Stimulated activated CD4-positive, alpha-beta T cell treated with anti-CD3 and anti-CD28 coated beads, Interleukin-15, amount 100 ng/mL, for 1 hour (primary cell): ENCODE measurements around the gene MT2A.

Experiments
- DNase-seq, 2 donors: peaks; one replicate each; pipeline ENCODE4 v3.0.0-alpha.2; 2020; ENCODE audit warnings: low read depth in 1 of 2, low spot score in 1 of 2

Gene MT2A

DNA sequence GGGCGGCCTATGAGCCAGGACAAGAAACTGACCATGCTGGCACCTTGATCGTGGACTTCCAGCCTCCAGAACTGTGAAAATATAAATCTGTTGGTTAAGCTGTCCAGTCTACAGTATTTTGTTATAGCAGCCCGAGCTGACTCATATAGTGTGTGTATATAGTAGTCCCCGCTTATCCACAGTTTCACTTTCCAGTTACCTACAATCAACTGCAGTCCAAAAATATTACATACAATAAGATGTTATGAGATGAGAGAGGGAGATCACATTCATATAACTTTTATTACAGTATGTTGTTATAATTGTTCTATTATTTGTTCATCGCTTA, 14.1 kb upstream of the MT2A start:
- DNase-seq = no peak

DNA sequence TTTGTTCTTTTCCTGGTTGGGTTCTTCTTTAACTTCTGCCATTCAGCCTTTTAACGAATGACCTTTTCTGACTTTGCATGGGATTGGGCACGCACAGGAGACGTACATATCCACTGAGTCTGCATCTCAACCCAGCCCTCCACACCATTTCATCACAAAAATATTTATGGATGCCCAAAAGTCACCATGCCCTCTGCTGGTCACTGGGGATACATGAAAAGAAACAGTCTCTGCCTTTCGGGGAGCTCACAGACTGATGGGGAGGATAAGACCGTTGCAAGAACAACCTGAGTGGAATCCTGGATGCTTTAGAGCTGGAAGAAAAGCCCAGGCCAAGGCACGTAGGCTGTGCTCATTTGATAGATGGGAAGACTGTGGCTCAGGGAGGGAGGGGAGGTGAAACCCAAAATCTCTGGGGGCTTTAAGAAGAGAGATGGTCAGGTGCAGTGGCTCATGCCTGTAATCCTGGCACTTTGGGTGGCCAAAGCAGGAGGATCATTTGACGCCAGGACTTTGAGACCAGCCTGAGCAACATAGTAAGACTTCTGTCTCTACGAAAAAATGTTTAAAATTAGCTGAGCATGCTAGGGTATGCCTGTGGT, 7.9 kb upstream of the MT2A start:
- DNase-seq = no peak

DNA sequence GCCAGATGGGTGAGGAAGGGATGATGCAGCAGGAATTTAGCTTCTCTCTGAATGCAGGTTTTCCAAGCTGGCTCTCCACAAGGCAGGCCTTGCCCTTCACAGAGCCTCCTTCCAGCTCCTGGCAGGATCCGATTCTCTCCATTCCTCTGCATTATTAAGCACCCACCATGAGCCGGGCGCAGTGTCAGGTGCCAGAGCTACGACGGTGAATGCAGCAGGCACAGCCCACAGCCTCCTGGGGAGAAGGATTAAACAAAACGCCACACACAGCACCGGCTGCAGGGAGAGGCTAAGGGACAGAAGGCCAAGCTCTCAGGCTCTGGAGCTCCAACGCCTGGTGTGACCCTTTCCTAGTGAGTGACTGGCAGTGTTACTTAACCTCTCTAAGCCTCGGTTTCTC, 7.1 kb upstream of the MT2A start:
- no peak for DNase-seq

DNA sequence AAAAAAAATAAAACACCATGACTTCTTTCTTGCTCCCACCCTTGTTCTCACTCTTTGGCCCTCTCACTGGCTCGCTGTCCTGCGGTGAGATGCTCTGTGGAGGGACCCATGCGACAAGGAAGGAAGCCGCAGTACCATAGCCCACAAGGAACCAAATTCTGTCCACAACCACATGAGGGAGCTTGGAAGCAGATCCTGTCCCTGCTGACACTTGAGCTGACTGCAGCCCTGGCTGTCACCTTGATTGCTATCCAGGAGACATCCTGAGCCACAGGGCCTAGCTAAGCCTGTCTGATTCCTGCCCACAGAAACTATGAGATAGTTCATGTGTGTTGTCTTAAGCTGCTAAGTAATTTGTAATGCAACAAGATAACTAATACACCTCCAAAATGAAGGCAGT, 4.8 kb upstream of the MT2A start:
- DNase-seq = no peak

DNA sequence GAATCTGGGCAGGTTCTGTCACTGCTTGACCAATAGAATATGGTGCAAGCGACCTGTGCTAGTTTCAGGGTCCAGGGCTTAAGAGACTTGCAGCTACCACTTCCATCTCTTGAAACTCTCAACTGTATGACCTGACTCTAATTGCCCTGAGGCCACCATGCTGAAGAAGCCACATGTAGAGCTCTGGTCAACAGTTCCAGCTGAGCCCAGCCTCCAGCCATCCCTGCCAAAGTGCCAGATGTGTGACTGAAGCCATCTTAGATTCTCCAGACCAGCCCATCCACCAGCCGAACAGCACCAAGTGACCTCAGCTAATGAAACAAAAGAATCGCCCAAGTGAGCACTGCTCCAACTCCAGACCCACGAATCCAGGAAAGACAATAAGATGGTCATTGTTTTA, 3.4 kb upstream of the MT2A start:
- DNase-seq = no peak

DNA sequence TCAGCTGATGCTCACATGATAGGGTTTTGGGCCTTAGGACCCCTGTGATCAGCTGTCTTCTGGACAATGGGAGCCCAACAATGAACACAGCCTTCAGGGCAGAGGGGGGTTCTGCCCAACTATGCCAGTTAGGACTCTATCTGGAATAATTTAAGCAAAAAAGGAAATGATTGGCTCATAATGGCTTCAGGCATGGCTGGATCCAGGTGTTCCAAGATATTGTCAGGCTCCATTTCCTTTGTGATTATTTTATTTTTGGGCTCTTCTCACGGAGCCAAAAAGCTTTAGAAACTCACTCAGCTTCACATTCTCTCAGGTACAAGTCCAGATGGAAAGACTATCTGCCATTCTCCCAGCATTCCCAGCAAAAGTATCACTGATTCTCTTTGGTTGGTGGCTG, 2.9 kb upstream of the MT2A start:
- no peak for DNase-seq

DNA sequence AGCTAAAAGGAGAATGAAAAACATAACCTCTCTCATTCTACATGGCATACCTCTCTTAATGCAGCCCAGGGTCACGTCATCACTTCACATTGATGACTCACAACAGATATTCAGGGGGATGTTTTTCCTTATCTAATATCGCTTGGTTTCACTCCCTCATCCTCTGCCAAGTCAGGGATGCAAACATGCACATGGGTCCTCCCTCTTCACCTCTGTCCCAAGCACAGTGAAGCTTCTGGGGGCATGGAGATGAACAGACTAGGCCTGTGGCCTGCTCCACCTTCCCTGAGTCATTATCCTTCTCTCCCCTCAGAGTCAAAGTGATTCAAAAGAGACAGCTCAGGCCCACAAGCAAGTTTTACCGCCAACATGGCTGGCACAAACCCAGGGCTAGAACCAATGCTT, 2.3 kb upstream of the MT2A start:
- no peak for DNase-seq

DNA sequence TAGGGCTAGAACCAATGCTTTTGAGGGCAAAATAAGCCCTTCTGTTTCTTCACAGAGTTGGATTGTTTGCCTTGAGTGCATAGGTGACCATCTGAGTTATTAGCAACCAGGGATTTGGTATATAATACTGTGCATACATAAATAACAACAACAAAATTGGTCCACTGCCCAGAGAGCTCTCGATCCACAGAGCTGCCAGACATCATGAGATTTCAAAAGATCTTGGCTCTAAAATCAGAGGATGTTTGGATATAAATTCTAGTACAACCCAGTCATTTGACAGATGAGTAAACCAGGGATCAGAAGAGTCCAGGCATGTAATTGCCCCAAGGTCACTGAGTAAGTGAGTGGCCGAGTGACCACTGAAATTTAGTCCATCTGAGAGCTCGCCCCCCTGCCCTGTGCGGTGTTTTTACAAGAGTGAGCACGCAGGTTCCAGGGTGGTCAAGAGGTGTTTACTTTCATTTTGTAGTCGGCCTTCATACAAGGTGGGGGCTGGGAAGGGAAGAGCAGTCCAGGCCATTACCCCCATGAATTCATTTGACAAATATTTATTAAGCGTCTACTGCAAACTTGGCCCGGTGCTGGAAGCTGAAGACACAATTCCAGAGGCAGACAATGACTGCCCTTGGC, 1.8 kb upstream of the MT2A start:
- DNase-seq = no peak

DNA sequence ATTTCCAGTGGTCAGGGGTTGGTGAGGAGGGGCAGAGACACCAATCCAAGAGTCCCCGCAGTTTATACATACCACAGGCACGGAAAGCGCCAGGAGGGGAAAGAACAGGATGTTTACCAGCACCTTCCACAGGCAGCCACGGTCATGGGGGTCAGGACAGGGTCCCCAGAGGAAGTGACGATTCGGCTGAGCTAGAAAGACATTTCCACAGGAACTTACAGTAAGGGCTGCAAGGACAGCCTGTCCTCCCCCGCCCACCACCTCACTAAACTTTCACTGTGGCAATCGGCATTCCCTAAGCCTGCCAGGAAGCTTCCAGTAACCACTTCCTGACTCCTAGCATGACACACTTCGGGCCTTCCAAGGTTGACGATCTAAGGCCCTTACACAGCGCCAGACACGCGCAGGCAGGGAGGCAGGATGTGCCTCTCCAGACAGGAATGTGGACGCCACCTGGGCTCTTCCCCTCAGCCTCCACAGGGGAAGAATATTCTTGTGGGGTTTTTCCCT, 1.2 kb upstream of the MT2A start:
- no peak for DNase-seq

DNA sequence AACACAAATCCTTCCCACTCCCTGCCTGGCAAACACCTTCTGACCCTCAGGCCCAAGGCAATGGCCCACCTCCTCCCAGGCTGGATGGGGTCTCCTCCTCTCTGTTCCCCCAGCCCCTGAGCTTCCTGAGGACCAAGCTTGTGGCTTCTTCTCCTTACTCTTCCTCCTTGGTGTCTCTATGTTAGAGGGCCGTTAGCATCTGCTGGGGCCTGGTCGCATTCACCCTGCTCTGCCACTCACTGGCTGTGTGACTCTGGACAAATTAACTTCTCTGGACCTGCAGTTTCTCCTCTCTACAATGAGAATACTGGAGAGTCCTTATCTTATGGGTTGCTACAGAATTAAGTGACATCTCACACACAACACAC, 725 bp upstream of the MT2A start:
- DNase-seq = no peak

DNA sequence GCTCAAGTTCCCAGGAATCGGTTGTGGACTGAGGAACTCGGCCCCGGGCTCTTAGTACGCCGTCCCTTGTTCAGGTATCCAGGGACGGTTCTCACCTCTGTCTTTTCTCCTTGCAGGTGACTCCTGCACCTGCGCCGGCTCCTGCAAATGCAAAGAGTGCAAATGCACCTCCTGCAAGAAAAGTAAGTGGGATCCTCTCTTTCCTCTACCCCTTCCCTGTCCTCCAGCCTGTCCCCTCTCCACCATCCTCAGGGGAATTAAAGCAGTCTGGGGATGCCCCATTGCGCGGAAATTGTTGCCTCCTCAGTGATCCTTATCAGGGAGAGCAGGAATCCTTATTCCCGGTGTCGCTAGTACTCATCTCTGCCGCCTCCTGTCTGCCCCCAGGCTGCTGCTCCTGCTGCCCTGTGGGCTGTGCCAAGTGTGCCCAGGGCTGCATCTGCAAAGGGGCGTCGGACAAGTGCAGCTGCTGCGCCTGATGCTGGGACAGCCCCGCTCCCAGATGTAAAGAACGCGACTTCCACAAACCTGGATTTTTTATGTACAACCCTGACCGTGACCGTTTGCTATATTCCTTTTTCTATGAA, 585 bp downstream of the MT2A start:
- no peak for DNase-seq

DNA sequence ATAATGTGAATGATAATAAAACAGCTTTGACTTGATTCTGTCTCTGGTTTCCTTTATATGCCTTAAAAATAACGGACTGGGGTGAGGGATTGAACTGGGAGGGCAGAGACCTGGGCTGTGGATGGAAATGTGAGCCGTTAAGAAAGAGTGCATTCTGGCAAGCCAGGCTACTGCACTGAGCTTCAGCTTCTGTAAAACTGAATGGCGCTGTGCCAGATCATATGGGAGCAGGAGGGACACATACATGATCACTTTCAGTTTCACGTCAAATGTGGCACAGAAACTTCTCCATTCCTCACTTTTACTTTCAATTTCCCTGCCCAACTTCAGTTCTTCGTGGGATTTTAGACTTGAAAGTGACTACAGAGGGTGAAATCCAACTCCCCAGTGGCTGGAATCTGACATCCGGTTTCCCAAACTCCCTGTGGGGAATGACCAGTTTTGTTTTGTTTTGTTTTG, 1.1 kb downstream of the MT2A start:
- peak; percentile 40 for DNase-seq

DNA sequence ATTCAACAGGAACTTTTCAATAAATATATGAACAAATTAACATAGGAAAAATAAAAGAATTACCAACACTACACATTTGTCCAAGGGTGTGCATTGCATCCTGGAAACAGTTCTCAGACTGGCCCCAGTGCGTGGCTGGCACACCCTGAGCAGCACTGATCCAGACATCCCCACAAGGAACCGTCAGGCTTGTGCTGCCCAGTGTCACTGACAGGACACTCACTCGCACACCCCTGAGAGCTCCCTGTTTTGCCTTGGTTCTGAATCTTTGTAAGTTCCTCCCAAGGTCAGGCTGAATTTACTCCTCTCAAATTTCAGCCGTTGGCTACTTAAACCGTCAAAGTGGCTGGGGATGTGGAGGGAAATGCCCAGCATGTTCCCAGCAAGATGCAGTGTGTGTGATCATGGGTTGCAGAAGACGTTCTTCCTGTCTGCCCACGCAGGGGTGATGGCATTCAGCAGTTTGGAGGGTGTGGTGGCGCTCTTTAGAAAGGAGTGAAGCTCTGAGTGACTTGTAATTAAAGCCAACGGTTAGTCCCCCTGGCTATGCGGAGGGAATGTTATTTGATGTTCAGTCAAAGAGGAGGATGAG, 1.7 kb downstream of the MT2A start:
- peak; percentile 17 to 52 for DNase-seq

DNA sequence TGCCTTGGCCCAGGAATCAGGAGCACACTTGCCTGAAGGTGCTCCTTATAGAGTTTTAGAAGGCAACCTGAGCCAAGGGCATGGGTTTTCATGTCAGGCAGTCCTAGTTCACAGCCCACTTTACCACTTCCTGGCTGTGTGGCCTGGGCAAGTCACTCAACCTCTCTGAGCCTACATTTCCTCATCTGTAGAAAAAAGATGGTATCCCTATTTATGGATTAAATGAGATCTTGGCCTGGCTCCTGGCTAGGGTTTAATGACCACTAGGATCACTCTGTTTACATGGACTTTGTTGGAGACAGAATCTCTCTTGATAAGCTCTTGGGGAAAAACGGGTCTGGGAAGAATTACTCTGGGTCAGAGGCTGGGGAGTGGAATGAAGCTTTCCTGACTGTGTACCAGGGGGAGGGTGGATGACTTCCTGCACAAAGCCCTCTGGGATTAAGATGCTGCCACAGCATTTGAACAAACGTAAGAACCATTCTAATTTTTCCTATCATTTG, 2.3 kb downstream of the MT2A start:
- no peak for DNase-seq

DNA sequence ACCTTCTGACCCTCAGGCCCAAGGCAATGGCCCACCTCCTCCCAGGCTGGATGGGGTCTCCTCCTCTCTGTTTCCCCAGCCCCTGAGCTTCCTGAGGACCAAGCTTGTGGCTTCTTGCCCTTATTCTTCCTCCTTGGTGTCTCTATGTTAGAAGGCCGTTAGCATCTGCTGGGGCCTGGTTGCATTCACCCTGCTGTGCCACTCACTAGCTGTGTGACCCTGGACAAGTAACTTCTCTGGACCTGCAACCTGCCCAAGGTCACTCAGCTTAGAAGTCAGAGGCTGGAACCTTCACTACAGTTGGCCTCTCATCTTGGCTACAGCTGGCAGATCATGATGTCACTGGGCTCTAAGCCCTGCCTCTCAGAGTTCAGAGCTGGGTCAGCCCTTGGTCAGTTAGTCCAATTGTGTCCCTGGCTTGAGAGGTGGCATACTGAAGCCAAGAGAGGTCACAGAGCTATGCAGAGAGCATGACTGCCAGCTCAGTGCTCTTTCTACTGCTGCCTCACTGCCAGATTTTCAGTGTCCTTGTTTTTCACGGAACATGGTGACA, 3.0 kb downstream of the MT2A start:
- no peak for DNase-seq

DNA sequence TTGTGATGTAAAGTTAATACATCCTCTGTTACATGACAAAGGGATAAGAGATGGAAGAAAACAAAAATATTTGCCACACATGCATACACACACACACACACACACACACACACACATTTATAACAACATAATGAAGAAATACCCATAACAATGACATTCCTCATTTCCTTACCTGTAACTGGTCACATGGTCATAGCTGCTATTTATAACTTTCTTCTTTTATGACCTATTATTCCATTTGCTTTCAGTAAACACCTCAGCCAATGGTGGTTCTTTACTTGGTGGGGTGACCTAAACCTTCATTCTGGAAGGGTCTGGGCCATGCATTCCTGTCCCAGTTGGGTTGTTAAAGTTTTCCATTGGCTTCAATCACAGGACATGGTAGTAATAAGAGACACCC, 5.3 kb downstream of the MT2A start:
- DNase-seq = no peak

DNA sequence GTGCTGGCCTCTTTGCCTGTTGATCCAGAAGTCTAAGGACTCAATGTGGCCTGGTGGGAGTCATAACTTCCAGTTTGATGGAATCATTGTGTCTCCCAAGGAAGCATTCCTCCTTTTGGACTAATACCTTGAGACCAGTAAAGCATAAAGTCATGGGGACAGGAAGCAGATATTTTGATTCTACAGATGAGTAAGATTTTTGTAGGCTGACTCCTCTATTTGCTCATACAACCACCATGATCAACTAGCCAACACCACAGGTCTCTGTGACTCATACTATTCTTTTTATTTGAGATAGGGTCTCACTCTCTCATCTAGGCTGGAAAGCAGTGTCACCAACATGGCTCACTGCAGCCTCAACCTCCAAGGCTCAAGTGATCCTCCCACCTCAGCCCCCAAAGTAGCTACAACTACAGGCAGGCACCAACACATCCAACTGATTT, 6.2 kb downstream of the MT2A start:
- no peak for DNase-seq

DNA sequence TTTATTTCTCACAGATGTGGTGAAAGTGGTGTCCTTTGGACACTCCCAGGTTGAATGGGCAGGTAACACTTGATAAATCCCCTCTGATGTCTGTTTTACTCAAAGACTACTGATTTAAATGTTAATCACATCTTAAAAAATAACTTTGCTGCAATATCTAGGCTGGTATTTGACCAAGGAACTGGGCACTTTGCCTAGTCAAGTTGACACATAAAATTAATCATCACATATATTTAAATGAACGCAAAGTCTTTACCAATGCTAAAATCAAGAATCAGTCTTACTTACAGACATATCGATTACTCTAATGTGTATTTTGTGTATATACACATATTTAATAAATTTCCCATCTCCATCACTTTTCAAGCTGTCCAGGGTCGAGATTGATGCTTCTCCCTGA, 7.0 kb downstream of the MT2A start:
- DNase-seq = no peak

DNA sequence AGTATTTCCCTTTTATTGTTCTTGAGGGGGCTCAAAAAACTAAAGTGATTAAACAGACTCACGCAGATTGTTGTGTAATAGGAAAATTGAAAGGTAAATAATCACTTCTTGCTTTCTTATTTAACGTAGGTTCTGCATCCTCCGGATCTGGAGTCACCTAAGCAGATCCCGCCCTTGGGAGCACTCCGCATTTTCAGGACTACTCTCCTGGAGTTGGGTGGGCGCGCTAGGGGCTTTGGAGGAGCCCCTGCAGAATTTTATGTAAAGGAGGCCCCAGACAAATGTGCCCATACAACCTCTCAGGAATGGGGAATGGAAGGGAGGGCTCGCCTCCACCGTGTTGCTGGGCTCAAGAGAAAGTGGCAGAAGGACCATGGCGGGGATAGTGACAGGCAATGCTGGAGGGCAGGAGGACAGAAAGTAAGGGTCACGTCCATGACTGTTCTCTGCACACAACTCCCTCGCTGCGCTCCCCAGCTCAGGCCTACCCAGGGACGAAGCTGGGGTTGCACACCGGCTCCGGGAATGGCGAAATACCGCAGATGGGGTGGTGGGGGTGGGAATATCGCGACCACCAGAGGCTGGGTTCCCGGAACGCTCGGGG, 8.3 kb downstream of the MT2A start:
- no peak for DNase-seq

DNA sequence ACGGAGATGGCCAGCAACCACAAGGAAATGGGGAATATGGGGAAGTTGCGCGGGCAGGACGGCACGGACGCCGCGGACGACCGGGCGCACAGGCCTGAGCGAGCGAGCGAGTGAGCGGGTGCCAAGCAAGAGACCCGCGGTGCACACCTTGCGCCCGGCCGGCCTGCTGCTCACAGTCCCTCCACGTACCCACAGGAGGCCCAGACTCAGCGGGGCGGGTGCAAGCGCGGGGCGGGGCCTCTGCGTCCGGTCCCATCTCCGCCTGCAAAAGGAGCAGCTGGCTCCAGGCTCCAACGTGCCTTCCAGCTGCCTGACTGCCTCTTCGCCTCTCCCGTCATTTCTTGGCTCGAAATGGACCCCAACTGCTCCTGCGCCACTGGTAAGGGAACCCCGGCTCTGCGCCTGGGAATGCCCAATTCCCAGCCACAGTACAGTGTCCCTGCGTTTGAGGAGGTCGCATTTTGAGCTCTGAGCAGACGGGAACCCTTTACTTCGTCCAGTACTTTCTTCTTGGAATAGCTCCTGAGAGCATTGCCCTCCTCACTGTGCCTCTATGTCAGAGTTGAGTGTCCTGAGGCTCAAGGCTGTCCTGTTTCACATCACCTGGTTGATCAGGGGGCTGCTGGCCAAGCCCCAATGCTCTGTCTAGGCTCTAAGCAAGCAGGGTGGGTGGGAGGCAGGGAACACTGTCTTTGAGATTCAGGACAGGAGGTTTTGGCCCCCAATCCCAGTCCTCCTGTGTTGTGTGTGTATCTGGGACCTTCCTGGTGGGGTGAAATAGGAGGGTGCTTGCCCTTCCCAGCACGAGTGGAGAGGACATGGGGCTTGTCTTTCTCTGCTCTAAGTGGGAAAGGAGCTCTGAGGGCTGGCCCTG, 9.1 kb downstream of the MT2A start:
- peak in 1 of 2 donors; percentile 53 for DNase-seq

DNA sequence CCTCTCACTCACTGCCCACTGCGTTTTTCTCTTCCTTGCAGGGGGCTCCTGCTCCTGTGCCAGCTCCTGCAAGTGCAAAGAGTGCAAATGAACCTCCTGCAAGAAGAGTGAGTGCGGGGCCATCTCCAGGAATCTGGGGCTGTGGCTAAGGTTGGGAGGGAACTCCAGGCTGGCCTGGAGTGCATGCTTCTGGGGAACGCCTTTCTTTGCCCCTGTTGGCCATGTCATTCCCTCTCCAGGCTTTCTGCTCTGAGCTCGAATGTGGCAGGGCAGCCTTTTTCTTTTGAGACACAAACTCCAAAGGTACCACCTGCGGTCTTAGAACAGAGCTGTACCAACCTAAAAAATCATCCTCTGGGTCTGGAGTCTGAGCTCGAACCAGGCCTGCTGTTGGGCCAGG, 9.8 kb downstream of the MT2A start:
- no peak for DNase-seq
